Common myeloid progenitor, CD34-positive (primary cell): ENCODE data around the gene LCTL.

Experiments
- CTCF ChIA-PET: fragments of 350-600 bp; sonication (Branson Sonifier 250); formaldehyde crosslinking; loops from one replicate; lab custom pipeline; 2021; ENCODE audit warnings: antibody characterized with exemption; lab: Charles Lee
- POLR2A ChIA-PET: fragments of 350-600 bp; sonication (Branson Sonifier 250); formaldehyde crosslinking; loops from one replicate; lab custom pipeline; 2021; ENCODE audit warnings: antibody characterized with exemption; lab: Charles Lee
- DNase-seq, 3 donors: peaks; one replicate each; pipeline versions ENCODE4 v3.0.0 to v3.0.0-alpha.2; 2013
- H3K27ac ChIP-seq, 2 experiments: 1 replicate in 1 of 2; 2 replicates in 1 of 2; pipeline ENCODE4 v1.7.0; 2013; ENCODE audit warnings: inconsistent platforms in 2 of 2, low read length in 2 of 2, mild to moderate bottlenecking in 2 of 2, low read depth in 1 of 2, moderate library complexity in 1 of 2; ENCODE audit not compliant: severe bottlenecking in 2 of 2, insufficient read depth in 1 of 2, poor library complexity in 1 of 2
- H3K27me3 ChIP-seq, 5 experiments: replicated peaks in 2 of 5; 1 replicate in 3 of 5; 2 replicates in 2 of 5; pipeline versions ENCODE4 v1.6.1 to v1.7.0; 2013; ENCODE audit warnings: low read length in 4 of 5, mild to moderate bottlenecking in 2 of 5, moderate library complexity in 2 of 5, inconsistent platforms in 1 of 5; ENCODE audit not compliant: insufficient read depth in 5 of 5, control insufficient read depth in 4 of 5
- H3K36me3 ChIP-seq, 4 experiments: 1 replicate in 2 of 4; 2 replicates in 2 of 4; pipeline versions ENCODE4 v1.6.1 to v1.7.0; 2013; ENCODE audit warnings: low read length in 3 of 4, control low read depth in 1 of 4, mild to moderate bottlenecking in 1 of 4; ENCODE audit not compliant: control insufficient read depth in 4 of 4, insufficient read depth in 4 of 4
- H3K4me1 ChIP-seq, 4 experiments: 1 replicate in 3 of 4; 2 replicates in 1 of 4; pipeline versions ENCODE4 v1.6.1 to v1.7.1; 2013; ENCODE audit warnings: low read length in 3 of 4, mild to moderate bottlenecking in 3 of 4, control low read depth in 1 of 4, inconsistent platforms in 1 of 4, moderate library complexity in 1 of 4; ENCODE audit not compliant: control insufficient read depth in 4 of 4, insufficient read depth in 4 of 4; ENCODE audit errors: control extremely low read depth in 1 of 4
- H3K4me3 ChIP-seq, 7 experiments: 1 replicate in 4 of 7; 2 replicates in 3 of 7; pipeline versions ENCODE4 v1.5.1 to v1.7.0; 2013; ENCODE audit warnings: mild to moderate bottlenecking in 7 of 7, low read length in 6 of 7, moderate library complexity in 6 of 7, inconsistent platforms in 2 of 7, low read depth in 2 of 7, control low read depth in 1 of 7; ENCODE audit not compliant: insufficient read depth in 4 of 7, control insufficient read depth in 1 of 7; ENCODE audit errors: extremely low read depth in 1 of 7
- H3K9me3 ChIP-seq, 5 experiments: 1 replicate in 4 of 5; 2 replicates in 1 of 5; pipeline versions ENCODE4 v1.6.1 to v1.7.1; 2013; ENCODE audit warnings: low read length in 4 of 5, mild to moderate bottlenecking in 2 of 5, inconsistent platforms in 1 of 5, low read depth in 1 of 5, moderate library complexity in 1 of 5; ENCODE audit not compliant: control insufficient read depth in 4 of 5, insufficient read depth in 2 of 5; ENCODE audit errors: control extremely low read depth in 1 of 5
- WGBS: methylation state at CpG from one replicate; pipeline ENCODE4 v1.1.5; 2013; ENCODE audit not compliant: insufficient coverage; 5-methylcytosine and 5-hydroxymethylcytosine counted together

The LCTL gene

GRCh38 chr15:66558271-66558670, 7.5 kb downstream of the LCTL start:
- Histone ChIP-seq H3K27ac (no peak overlapping the region), H3K4me3 (no peak overlapping the region), H3K36me3 (no peaks in the 10 kb centered on the region), H3K27me3 (no peaks in the 10 kb centered on the region), H3K9me3 (peaks cover 0 to 4% (median 0%) of the 10 kb centered on the region in 5 experiments), H3K4me1 (no peaks in the 10 kb centered on the region)
- DNase-seq: no peak
- CTCF ChIA-PET: no interaction called here
- POLR2A ChIA-PET: no interaction called here
- 98% methylated on average over 4 of the region's 6 CpGs for WGBS

DNA sequence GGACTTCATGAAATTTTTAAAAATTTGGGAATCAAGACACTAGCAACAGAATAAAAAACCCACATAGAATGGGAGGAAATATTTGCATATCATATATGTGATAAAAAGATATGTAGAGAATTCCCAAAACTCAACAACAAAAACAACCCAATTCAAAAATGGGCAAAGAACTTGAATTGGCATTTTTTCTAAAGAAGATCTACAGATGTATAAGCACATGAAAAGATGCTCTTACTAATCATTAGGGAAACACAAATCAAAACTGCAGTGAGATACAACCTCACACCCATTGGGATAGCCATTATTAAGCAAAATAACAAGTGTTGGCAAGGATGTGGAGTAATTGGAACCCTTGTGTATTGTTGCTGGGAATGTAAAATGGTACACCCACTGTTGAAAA, 10.1 kb downstream of the LCTL start:
- Histone ChIP-seq H3K27ac (no peak overlapping the region), H3K4me3 (no peak overlapping the region), H3K27me3 (no peaks in the 10 kb centered on the region), H3K9me3 (peaks cover 0 to 4% (median 0%) of the 10 kb centered on the region in 5 experiments), H3K4me1 (no peaks in the 10 kb centered on the region), H3K36me3 (peaks cover 0 to 8% (median 3%) of the 10 kb centered on the region in 4 experiments)
- ChIA-PET CTCF (no interaction called here), POLR2A (no interaction called here)
- DNase-seq: no peak

- ChIA-PET CTCF (no interaction called here), POLR2A (no interaction called here)
- Histone ChIP-seq H3K27ac (no peak overlapping the region), H3K4me1 (no peaks in the 10 kb centered on the region), H3K27me3 (no peaks in the 10 kb centered on the region), H3K4me3 (no peak overlapping the region), H3K36me3 (peaks cover 4 to 12% (median 9%) of the 10 kb centered on the region in 4 experiments), H3K9me3 (no peaks in the 10 kb centered on the region)
- DNase-seq: no peak
- WGBS: no CpG with 5 or more reads among the region's 1 CpG
These were observed 20.5 kb downstream of the LCTL start for GRCh38 chr15:66545255-66545654.

- ChIA-PET POLR2A (no interaction called here), CTCF (no interaction called here)
- H3K36me3 ChIP-seq: peaks cover 6 to 22% (median 11%) of the 10 kb centered on the region in 4 experiments
- H3K9me3 ChIP-seq: no peaks in the 10 kb centered on the region
- no peaks in the 10 kb centered on the region for H3K27me3 ChIP-seq
- 100% methylated on average over 2 of the region's 4 CpGs for WGBS
- no peak for DNase-seq
- H3K4me1 ChIP-seq: no peaks in the 10 kb centered on the region
- no peak overlapping the region for H3K4me3 ChIP-seq
- H3K27ac ChIP-seq: no peak overlapping the region
These were observed 22.9 kb downstream of the LCTL start for GRCh38 chr15:66542896-66543295.

DNA sequence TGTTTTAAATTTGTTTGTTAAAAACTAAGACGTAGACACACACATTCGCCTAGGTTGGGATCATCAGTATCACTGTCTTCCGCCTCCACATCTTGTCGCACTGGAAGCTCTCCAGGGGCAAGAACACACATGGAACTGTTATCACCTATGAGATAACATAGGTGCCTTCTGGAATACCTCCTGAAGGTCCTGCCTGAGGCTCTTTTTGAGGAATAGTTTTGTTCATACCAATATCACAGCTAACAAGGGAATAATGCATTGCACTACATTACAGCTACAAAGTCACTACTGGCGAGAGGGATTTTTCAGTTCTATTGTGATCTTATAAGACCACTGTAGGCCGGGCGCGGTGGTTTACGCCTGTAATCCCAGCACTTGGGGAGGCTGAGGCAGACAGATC, 30.7 kb downstream of the LCTL start:
- POLR2A ChIA-PET: no interaction called here
- Histone ChIP-seq H3K4me1 (no peaks in the 10 kb centered on the region), H3K27ac (no peak overlapping the region), H3K36me3 (peaks cover 7 to 23% (median 16%) of the 10 kb centered on the region in 4 experiments), H3K4me3 (no peak overlapping the region), H3K9me3 (no peaks in the 10 kb centered on the region), H3K27me3 (no peaks in the 10 kb centered on the region)
- WGBS: 99% methylated on average over 9 of the region's 9 CpGs
- DNase-seq: no peak
- CTCF ChIA-PET: no interaction called here

DNA sequence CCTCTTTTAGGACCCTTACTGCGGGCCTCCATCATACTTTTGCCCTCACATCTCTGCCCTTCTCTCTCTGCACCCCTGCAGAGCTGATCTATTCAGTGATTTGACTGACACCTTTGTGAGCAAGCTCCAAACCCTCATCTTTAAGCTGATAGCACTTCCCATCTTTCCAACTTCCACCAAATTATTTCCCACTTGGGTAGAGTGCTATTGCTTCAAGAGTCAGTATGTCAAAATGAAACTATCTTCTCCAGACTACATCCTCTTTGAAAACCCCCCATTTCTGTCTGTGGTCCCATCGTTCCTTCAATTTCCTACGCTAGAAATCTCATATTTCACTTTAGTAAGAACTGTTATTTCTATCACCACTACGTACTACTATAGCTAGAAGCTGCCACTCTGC, 41.0 kb downstream of the LCTL start:
- no peaks in the 10 kb centered on the region for H3K27me3 ChIP-seq
- DNase-seq: no peak
- H3K4me1 ChIP-seq: no peaks in the 10 kb centered on the region
- no peak overlapping the region for H3K27ac ChIP-seq
- WGBS: 100% methylated on average over 2 of the region's 4 CpGs
- H3K9me3 ChIP-seq: no peaks in the 10 kb centered on the region
- H3K4me3 ChIP-seq: no peak overlapping the region
- peaks cover 16 to 47% (median 32%) of the 10 kb centered on the region in 4 experiments for H3K36me3 ChIP-seq
- CTCF ChIA-PET: interaction anchor here (1.0 kb wide), 1 partner anchor 12 kb away, joined by 4 read pairs; no protein-coding TSS in a partner anchor
- POLR2A ChIA-PET: no interaction called here

GRCh38 chr15:66523926-66524325, 41.9 kb downstream of the LCTL start:
- Histone ChIP-seq H3K4me1 (no peaks in the 10 kb centered on the region), H3K9me3 (no peaks in the 10 kb centered on the region), H3K27me3 (no peaks in the 10 kb centered on the region), H3K36me3 (peaks cover 11 to 40% (median 28%) of the 10 kb centered on the region in 4 experiments), H3K4me3 (no peak overlapping the region), H3K27ac (no peak overlapping the region)
- no peak for DNase-seq
- WGBS: no CpG with 5 or more reads among the region's 3 CpGs
- ChIA-PET CTCF (no interaction called here), POLR2A (no interaction called here)
